Measurements from ENCODE around the gene SF3A2. TPM values are rescaled to one million over a fixed set of nuclear protein-coding genes. Genes with fewer than 3 reads are reported as not detected.
A peak's percentile ranks its signal among the peaks of the same experiment; 100 is the strongest.

SF3A2 gene
- polyA plus RNA-seq, 1 donor from 2014 or later, result 14.4 TPM

DNA sequence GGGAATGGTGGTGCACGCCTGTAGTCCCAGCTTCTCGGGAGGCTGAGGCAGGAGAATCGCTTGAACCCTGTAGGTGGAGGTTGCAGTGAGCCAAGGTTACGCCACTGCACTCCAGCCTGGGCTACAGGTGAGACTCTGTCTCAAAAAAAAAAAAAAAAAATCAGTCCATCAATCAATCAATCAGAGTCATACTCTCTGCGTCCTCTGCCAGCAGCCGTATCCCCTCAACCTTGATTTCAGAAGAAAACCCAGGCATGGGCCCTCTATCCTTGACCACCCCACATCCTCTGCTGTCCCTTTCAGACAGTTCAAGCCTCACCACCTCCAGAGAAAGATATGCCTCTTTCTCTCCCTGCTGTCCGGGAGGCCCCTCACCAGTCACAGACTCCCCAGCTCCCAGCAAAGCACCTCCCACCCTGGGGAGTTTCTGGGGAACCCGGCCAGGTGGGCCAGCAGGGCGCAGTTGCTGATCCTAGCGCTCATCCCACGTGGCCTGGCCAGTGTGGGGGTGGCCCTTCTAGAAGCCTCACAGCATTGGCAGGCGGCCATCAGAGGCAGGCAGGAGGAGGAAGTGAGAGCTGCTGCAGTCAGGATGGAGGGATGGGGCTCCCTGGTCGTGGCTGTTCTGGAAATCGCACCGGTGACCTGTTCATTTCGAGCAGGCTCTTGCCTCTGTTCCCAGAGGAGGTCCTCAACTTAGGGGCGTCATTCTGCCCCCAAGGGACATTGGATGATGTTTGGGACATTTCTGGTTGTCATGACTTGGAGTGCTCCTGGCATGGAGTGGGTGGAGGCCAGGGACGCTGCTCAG is 29.8 kb downstream of the SF3A2 start:
- TF ChIP-seq, protein P1, sequence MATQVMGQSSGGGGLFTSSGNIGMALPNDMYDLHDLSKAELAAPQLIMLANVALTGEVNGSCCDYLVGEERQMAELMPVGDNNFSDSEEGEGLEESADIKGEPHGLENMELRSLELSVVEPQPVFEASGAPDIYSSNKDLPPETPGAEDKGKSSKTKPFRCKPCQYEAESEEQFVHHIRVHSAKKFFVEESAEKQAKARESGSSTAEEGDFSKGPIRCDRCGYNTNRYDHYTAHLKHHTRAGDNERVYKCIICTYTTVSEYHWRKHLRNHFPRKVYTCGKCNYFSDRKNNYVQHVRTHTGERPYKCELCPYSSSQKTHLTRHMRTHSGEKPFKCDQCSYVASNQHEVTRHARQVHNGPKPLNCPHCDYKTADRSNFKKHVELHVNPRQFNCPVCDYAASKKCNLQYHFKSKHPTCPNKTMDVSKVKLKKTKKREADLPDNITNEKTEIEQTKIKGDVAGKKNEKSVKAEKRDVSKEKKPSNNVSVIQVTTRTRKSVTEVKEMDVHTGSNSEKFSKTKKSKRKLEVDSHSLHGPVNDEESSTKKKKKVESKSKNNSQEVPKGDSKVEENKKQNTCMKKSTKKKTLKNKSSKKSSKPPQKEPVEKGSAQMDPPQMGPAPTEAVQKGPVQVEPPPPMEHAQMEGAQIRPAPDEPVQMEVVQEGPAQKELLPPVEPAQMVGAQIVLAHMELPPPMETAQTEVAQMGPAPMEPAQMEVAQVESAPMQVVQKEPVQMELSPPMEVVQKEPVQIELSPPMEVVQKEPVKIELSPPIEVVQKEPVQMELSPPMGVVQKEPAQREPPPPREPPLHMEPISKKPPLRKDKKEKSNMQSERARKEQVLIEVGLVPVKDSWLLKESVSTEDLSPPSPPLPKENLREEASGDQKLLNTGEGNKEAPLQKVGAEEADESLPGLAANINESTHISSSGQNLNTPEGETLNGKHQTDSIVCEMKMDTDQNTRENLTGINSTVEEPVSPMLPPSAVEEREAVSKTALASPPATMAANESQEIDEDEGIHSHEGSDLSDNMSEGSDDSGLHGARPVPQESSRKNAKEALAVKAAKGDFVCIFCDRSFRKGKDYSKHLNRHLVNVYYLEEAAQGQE (IDR thresholded peaks at IDR 0.05; ENCODE audit: borderline replicate concordance), result no peak
- TF ChIP-seq EZH2 (IDR thresholded peaks at IDR 0.05; ENCODE audit: borderline replicate concordance, insufficient read depth, low read length, poor library complexity, severe bottlenecking) (no peak), MXI1 (conservative IDR thresholded peaks at IDR 0.05; ENCODE audit: poor library complexity, severe bottlenecking) (no peak), TAF1 (IDR thresholded peaks at IDR 0.05; ENCODE audit: low read depth) (no peak), POLR2AphosphoS5 (IDR thresholded peaks at IDR 0.05) (no peak), SMC3 (conservative IDR thresholded peaks at IDR 0.05; ENCODE audit: poor library complexity) (no peak), RAD21 (conservative IDR thresholded peaks at IDR 0.05) (no peak), EP300 (conservative IDR thresholded peaks at IDR 0.05; ENCODE audit: poor library complexity, severe bottlenecking) (no peak)
- TF ChIP-seq, protein P2, sequence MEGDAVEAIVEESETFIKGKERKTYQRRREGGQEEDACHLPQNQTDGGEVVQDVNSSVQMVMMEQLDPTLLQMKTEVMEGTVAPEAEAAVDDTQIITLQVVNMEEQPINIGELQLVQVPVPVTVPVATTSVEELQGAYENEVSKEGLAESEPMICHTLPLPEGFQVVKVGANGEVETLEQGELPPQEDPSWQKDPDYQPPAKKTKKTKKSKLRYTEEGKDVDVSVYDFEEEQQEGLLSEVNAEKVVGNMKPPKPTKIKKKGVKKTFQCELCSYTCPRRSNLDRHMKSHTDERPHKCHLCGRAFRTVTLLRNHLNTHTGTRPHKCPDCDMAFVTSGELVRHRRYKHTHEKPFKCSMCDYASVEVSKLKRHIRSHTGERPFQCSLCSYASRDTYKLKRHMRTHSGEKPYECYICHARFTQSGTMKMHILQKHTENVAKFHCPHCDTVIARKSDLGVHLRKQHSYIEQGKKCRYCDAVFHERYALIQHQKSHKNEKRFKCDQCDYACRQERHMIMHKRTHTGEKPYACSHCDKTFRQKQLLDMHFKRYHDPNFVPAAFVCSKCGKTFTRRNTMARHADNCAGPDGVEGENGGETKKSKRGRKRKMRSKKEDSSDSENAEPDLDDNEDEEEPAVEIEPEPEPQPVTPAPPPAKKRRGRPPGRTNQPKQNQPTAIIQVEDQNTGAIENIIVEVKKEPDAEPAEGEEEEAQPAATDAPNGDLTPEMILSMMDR (IDR thresholded peaks at IDR 0.05; ENCODE audit: poor library complexity, severe bottlenecking), result no peak
- no peaks in the 10 kb centered on the region for H3K36me3 ChIP-seq (ENCODE audit: insufficient read depth, low read length)
- H3F3A ChIP-seq (ENCODE audit: insufficient read depth, low read length, poor library complexity, severe bottlenecking), result no peaks in the 10 kb centered on the region
- H3K27me3 ChIP-seq (ENCODE audit: insufficient read depth, low read depth, low read length), result no peaks in the 10 kb centered on the region
- no peak overlapping the region for H3K9ac ChIP-seq (ENCODE audit: low read length)
- H3K4me3 ChIP-seq (ENCODE audit: low read length), result no peak overlapping the region
- no peaks in the 10 kb centered on the region for H3K9me3 ChIP-seq (ENCODE audit: low read length)
- peaks cover 18% of the 10 kb centered on the region for H4K20me1 ChIP-seq (ENCODE audit: insufficient read depth)
- H3K79me2 ChIP-seq (replicated peaks; ENCODE audit: insufficient read depth, low read length), result peaks cover 16% of the 10 kb centered on the region
- H3K9me2 ChIP-seq (ENCODE audit: insufficient read depth, low read length), result no peaks in the 10 kb centered on the region
- H2AFZ ChIP-seq (ENCODE audit: low read depth, low read length), result no peak overlapping the region
- H3K27ac ChIP-seq (ENCODE audit: low read length), result no peak overlapping the region
- H3K4me2 ChIP-seq (ENCODE audit: low read length), result no peak overlapping the region

DNA sequence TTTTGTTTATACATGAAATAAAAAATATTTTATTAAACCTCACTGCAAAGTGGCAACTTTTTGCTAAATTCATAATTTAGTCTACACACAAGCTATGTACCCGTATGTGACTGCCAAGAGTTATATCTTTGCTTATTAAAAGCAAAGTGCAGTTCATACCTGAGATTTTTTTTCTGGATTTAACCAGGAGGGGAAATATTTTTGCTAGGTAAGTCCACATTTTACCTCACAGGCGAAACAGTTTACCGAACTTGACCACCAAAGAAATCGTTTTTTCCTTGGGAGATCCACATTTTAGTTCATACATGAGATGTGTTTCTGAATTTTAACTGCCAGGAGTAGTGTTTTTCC is 31.8 kb downstream of the SF3A2 start:
- H3K27me3 ChIP-seq (ENCODE audit: insufficient read depth, low read depth, low read length), result no peaks in the 10 kb centered on the region
- H3K9ac ChIP-seq (ENCODE audit: low read length), result peak overlapping the region; percentile 76
- H2AFZ ChIP-seq (ENCODE audit: low read depth, low read length), result no peak overlapping the region
- H3K9me3 ChIP-seq (ENCODE audit: low read length), result no peaks in the 10 kb centered on the region
- H3K4me2 ChIP-seq (ENCODE audit: low read length), result peak overlapping the region; percentile 68
- TF ChIP-seq, protein P2 (IDR thresholded peaks at IDR 0.05; ENCODE audit: poor library complexity, severe bottlenecking), result no peak
- no peak for TF ChIP-seq MXI1 (conservative IDR thresholded peaks at IDR 0.05; ENCODE audit: poor library complexity, severe bottlenecking)
- no peak for TF ChIP-seq EZH2 (IDR thresholded peaks at IDR 0.05; ENCODE audit: borderline replicate concordance, insufficient read depth, low read length, poor library complexity, severe bottlenecking)
- TF ChIP-seq SMC3 (conservative IDR thresholded peaks at IDR 0.05; ENCODE audit: poor library complexity), result no peak
- no peak for TF ChIP-seq RAD21 (conservative IDR thresholded peaks at IDR 0.05)
- no peak for TF ChIP-seq POLR2AphosphoS5 (IDR thresholded peaks at IDR 0.05)
- TF ChIP-seq TAF1 (IDR thresholded peaks at IDR 0.05; ENCODE audit: low read depth), result no peak
- TF ChIP-seq, protein P1 (IDR thresholded peaks at IDR 0.05; ENCODE audit: borderline replicate concordance), result no peak
- no peak for TF ChIP-seq EP300 (conservative IDR thresholded peaks at IDR 0.05; ENCODE audit: poor library complexity, severe bottlenecking)
- no peak overlapping the region for H3K27ac ChIP-seq (ENCODE audit: low read length)
- H3K9me2 ChIP-seq (ENCODE audit: insufficient read depth, low read length), result no peaks in the 10 kb centered on the region
- peaks cover 4% of the 10 kb centered on the region for H3F3A ChIP-seq (ENCODE audit: insufficient read depth, low read length, poor library complexity, severe bottlenecking)
- peaks cover 36% of the 10 kb centered on the region for H4K20me1 ChIP-seq (ENCODE audit: insufficient read depth)
- H3K36me3 ChIP-seq (ENCODE audit: insufficient read depth, low read length), result no peaks in the 10 kb centered on the region
- peak overlapping the region; percentile 99 for H3K4me3 ChIP-seq (ENCODE audit: low read length)
- H3K79me2 ChIP-seq (replicated peaks; ENCODE audit: insufficient read depth, low read length), result peaks cover 32% of the 10 kb centered on the region

Measured in neural cell (in vitro differentiated cells).